DOHH2 (cell line): ENCODE data around the gene FRS3.

Source experiments
- CTCF ChIP-seq: fragments of 200-600 bp; sonication (generic); IDR thresholded peaks from one replicate; pipeline ENCODE4 v1.5.1; 2014; ENCODE audit warnings: antibody characterized with exemption, mild to moderate bottlenecking, low read depth, low read length; ENCODE audit not compliant: poor library complexity, severe bottlenecking
- EZH2phosphoT487 ChIP-seq: fragments of 200-600 bp; sonication (generic); IDR thresholded peaks from 2 replicates; pipeline ENCODE4 v1.6.1; 2017; ENCODE audit warnings: borderline replicate concordance, mild to moderate bottlenecking, antibody characterized with exemption, low read length, moderate library complexity, mixed read lengths

GRCh38 chr6:41779788-41780550 is at the start of gene FRS3:
- TF ChIP-seq CTCF: peak; percentile 88
- no peak for TF ChIP-seq EZH2phosphoT487
